PC-3 (cell line): Measurements from ENCODE around the gene CENPT. TPM values are rescaled to one million over a fixed set of nuclear protein-coding genes. Genes with fewer than 3 reads are reported as not detected.

ENCODE experiments used
- ATAC-seq: fragments of 200-7000 bp; cut with Tn5 transposase; 2 replicates; pipeline ENCODE4 v1.9.1; 2020; ENCODE audit warnings: mild to moderate bottlenecking, moderate library complexity
- BruUV-seq: library from RNA; stranded (reverse); fragments of 400-500 nt; replicated peaks from 2 replicates; lab custom pipeline; 2021; lab: Mats Ljungman, UMichigan
- CTCF ChIA-PET: fragments of 300-600 bp; sonication (Branson Sonifier 250); formaldehyde crosslinking; loops from one replicate; lab custom pipeline; 2022; ENCODE audit warnings: antibody characterized with exemption; lab: Charles Lee
- POLR2A ChIA-PET: fragments of 300-600 bp; sonication (Branson Sonifier 250); formaldehyde crosslinking; loops from one replicate; lab custom pipeline; 2022; ENCODE audit warnings: antibody characterized with exemption; ENCODE audit not compliant: unreplicated experiment; lab: Charles Lee
- DNase-seq: peaks from one replicate; pipeline ENCODE4 v3.0.0-alpha.2; 2015
- H2AFZ ChIP-seq: fragments of 300-600 bp; sonication (generic); 2 replicates; pipeline ENCODE4 v1.6.0; 2016; ENCODE audit warnings: antibody characterized with exemption, low read length
- H3F3A ChIP-seq: fragments of 300-600 bp; sonication (generic); one replicate; pipeline ENCODE4 v1.6.0; 2017; ENCODE audit warnings: antibody characterized with exemption, low read length, control low read depth, mild to moderate bottlenecking; ENCODE audit not compliant: unreplicated experiment
- H3K27ac ChIP-seq: fragments of 300-600 bp; sonication (generic); 2 replicates; pipeline ENCODE4 v1.5.1; 2016; ENCODE audit warnings: mild to moderate bottlenecking, low read length
- H3K27me3 ChIP-seq: fragments of 300-600 bp; sonication (generic); 2 replicates; pipeline ENCODE4 v1.6.1; 2016; ENCODE audit warnings: low read length, mixed read lengths
- H3K36me3 ChIP-seq: fragments of 300-600 bp; sonication (generic); 2 replicates; pipeline ENCODE4 v1.6.1; 2016; ENCODE audit warnings: low read depth, mixed run types, low read length, mixed read lengths
- H3K4me1 ChIP-seq: fragments of 300-600 bp; sonication (generic); 2 replicates; pipeline ENCODE4 v1.5.1; 2016; ENCODE audit warnings: low read length; ENCODE audit not compliant: insufficient read depth
- H3K4me2 ChIP-seq: fragments of 300-600 bp; sonication (generic); 2 replicates; pipeline ENCODE4 v1.6.0; 2016; ENCODE audit warnings: low read length
- H3K4me3 ChIP-seq: fragments of 300-600 bp; sonication (generic); 2 replicates; pipeline ENCODE4 v1.5.1; 2016; ENCODE audit warnings: mild to moderate bottlenecking, low read length, mixed read lengths
- H3K79me2 ChIP-seq: fragments of 300-600 bp; sonication (generic); 2 replicates; pipeline ENCODE4 v1.6.1; 2017; ENCODE audit warnings: low read length, mixed read lengths
- H3K9ac ChIP-seq: fragments of 300-600 bp; sonication (generic); 2 replicates; pipeline ENCODE4 v1.6.0; 2016; ENCODE audit warnings: mild to moderate bottlenecking, low read length
- H3K9me2 ChIP-seq: fragments of 300-600 bp; sonication (generic); replicated peaks from 2 replicates; pipeline ENCODE4 v1.6.1; 2016; ENCODE audit warnings: mixed run types, low read length, mixed read lengths
- H3K9me3 ChIP-seq: fragments of 300-600 bp; sonication (generic); 2 replicates; pipeline ENCODE4 v1.6.1; 2016; ENCODE audit warnings: low read length, mixed read lengths
- H4K20me1 ChIP-seq: fragments of 300-600 bp; sonication (generic); 2 replicates; pipeline ENCODE4 v1.6.1; 2016; ENCODE audit warnings: low read length, mixed read lengths
- CTCF ChIP-seq: fragments of 300-600 bp; sonication (generic); conservative IDR thresholded peaks from 2 replicates; pipeline ENCODE4 v1.5.1; 2017; ENCODE audit warnings: antibody characterized with exemption, low read depth, mild to moderate bottlenecking, low read length
- EZH2 ChIP-seq: fragments of 300-600 bp; sonication (generic); IDR thresholded peaks from one replicate; pipeline ENCODE4 v1.6.1; 2017; ENCODE audit warnings: antibody characterized with exemption, mild to moderate bottlenecking, low read length; ENCODE audit not compliant: unreplicated experiment
- EZH2phosphoT487 ChIP-seq: fragments of 300-600 bp; sonication (generic); IDR thresholded peaks from 2 replicates; pipeline ENCODE4 v1.6.1; 2018; ENCODE audit warnings: mild to moderate bottlenecking, antibody characterized with exemption, low read length, borderline replicate concordance
- intact Hi-C: fragments of 100-400 bp; cut with micrococcal nuclease; formaldehyde crosslinking; loops from 2 replicates; pipeline ENCODE4 v1.9.0; 2023
- total RNA-seq: library from RNA; depleted of rRNA; stranded (reverse); fragments of >200 nt; gene quantifications from 2 replicates; pipeline ENCODE4 v1.2.3, GENCODE V29; 2014

Gene CENPT
- total RNA-seq, 1 experiment from 2014 or later: 35.1 TPM

GRCh38 chr16:67845291-67846062 lies 2.0 kb downstream of the CENPT start:
- Histone ChIP-seq H3K27ac (peak overlapping the region; percentile 81), H3K9ac (peak overlapping the region; percentile 100; the same call in 1 of the 2 replicates), H3K36me3 (no peaks in the 10 kb centered on the region), H3K9me3 (no peaks in the 10 kb centered on the region), H3K9me2 (no peaks in the 10 kb centered on the region), H3F3A (no peaks in the 10 kb centered on the region), H3K4me1 (peaks cover 38% of the 10 kb centered on the region), H4K20me1 (peaks cover 14% of the 10 kb centered on the region; the same call in 1 of the 2 replicates), H3K4me3 (peak overlapping the region; percentile 98), H3K4me2 (peak overlapping the region; percentile 90), H3K79me2 (peaks cover 73% of the 10 kb centered on the region), H3K27me3 (no peaks in the 10 kb centered on the region), H2AFZ (no peak overlapping the region)
- DNase-seq: no peak
- POLR2A ChIA-PET: interaction anchor here (0.6 kb wide), 2 partner anchors 28 to 399 kb away, joined by 4 to 5 read pairs; no protein-coding TSS in a partner anchor
- no peak for ATAC-seq
- BruUV-seq: no TSS peak
- TF ChIP-seq CTCF: no peak
- TF ChIP-seq EZH2: no peak
- TF ChIP-seq EZH2phosphoT487: no peak
- CTCF ChIA-PET: interaction anchor here (0.5 to 1.5 kb wide), 5 partner anchors 24 to 106 kb away, joined by 3 to 6 read pairs (median 5); no protein-coding TSS in a partner anchor
- intact Hi-C loops: loop anchor here (2.0 kb wide), 1 partner anchor 15 kb away; no protein-coding TSS in a partner anchor

GRCh38 chr16:67844497-67844896 lies 3.0 kb downstream of the CENPT start:
- CTCF ChIA-PET: interaction anchor here (0.5 to 1.5 kb wide), 5 partner anchors 28 to 105 kb away, joined by 3 to 6 read pairs (median 5); no protein-coding TSS in a partner anchor
- TF ChIP-seq CTCF: no peak
- no peak for TF ChIP-seq EZH2
- TF ChIP-seq EZH2phosphoT487: no peak
- Histone ChIP-seq H3K9me2 (no peaks in the 10 kb centered on the region), H3K4me1 (peaks cover 38% of the 10 kb centered on the region), H3K79me2 (peaks cover 64% of the 10 kb centered on the region), H3F3A (no peaks in the 10 kb centered on the region), H3K4me2 (peak overlapping the region; percentile 90), H2AFZ (no peak overlapping the region), H3K9ac (no peak overlapping the region), H3K4me3 (peak overlapping the region; percentile 89), H3K27ac (no peak overlapping the region), H3K36me3 (no peaks in the 10 kb centered on the region), H3K9me3 (no peaks in the 10 kb centered on the region), H4K20me1 (peaks cover 14% of the 10 kb centered on the region; the same call in 1 of the 2 replicates), H3K27me3 (no peaks in the 10 kb centered on the region)
- intact Hi-C loops: loop anchor here (5.0 kb wide), 1 partner anchor 83 kb away; no protein-coding TSS in a partner anchor
- ATAC-seq (no peak), DNase-seq (peak; percentile 18)
- no TSS peak for BruUV-seq
- POLR2A ChIA-PET: interaction anchor here (0.6 kb wide), 1 partner anchor 398 kb away, joined by 5 read pairs; no protein-coding TSS in a partner anchor
